Measurements from ENCODE around the gene IKBIP. TPM values are rescaled to one million over a fixed set of nuclear protein-coding genes. Genes with fewer than 3 reads are reported as not detected.
A peak's percentile ranks its signal among the peaks of the same experiment; 100 is the strongest.

Gene IKBIP
- total RNA-seq, 1 donor from 2014 or later: 10.8 TPM

DNA sequence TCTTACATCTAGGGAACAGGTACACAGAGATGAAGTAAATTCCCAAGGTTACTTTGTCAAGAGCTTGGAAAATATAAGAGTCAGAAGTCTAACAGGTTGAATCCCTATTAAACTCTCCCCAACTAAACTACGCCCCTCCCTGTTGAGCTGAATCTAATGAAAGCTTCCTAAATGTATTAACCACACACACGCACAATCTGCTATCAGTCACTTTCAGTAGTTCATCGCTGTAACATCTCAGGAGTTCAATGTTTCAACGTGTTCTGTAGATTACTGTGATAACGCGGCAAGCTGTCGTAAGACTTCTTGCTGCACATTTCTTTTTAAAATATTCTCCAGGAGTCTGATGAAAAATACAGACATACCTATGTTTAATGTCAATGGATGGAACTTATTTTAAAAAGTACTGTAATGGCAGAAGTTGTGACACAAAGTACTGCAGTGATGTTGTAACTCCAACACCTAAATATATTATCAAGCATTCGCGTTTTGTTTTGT, 51.7 kb downstream of the IKBIP start:
- H3K9me3 Mint-ChIP-seq (ENCODE audit: low read depth): no peaks in the 10 kb centered on the region
- peak overlapping the region; percentile 96 for H3K4me3 Mint-ChIP-seq (ENCODE audit: low read depth)
- peaks cover 18% of the 10 kb centered on the region for H3K4me1 Mint-ChIP-seq (ENCODE audit: low read depth)
- peak overlapping the region; percentile 100 for H3K27ac Mint-ChIP-seq
- no peaks in the 10 kb centered on the region for H3K27me3 Mint-ChIP-seq
- no peak for DNase-seq (ENCODE audit: low spot score, unreplicated experiment)
- TF ChIP-seq, protein P1, sequence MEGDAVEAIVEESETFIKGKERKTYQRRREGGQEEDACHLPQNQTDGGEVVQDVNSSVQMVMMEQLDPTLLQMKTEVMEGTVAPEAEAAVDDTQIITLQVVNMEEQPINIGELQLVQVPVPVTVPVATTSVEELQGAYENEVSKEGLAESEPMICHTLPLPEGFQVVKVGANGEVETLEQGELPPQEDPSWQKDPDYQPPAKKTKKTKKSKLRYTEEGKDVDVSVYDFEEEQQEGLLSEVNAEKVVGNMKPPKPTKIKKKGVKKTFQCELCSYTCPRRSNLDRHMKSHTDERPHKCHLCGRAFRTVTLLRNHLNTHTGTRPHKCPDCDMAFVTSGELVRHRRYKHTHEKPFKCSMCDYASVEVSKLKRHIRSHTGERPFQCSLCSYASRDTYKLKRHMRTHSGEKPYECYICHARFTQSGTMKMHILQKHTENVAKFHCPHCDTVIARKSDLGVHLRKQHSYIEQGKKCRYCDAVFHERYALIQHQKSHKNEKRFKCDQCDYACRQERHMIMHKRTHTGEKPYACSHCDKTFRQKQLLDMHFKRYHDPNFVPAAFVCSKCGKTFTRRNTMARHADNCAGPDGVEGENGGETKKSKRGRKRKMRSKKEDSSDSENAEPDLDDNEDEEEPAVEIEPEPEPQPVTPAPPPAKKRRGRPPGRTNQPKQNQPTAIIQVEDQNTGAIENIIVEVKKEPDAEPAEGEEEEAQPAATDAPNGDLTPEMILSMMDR (IDR thresholded peaks at IDR 0.05; ENCODE audit: unreplicated experiment): no peak
- H3K36me3 Mint-ChIP-seq (ENCODE audit: insufficient read depth): peaks cover 5% of the 10 kb centered on the region

DNA sequence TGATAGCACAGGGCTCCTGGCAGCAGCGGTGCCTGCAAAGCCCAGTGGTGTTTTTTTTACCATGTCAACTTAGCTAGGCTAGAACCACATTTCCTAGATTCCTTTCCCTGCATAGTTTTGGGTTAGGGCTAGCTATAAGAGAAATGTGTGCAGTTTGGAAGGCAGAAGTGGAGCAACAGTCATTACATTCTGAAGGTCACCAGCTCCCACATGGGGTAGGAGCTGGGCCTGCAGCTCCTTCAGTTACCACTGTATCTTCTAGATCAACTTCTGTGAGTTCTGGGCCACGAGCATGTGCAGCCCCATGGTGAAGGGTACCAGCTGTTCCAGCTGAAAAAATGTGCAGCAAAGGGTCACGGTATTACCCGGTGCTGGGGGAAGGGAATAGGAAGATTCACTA, 53.4 kb downstream of the IKBIP start:
- H3K36me3 Mint-ChIP-seq (ENCODE audit: insufficient read depth): peaks cover 1% of the 10 kb centered on the region
- no peak overlapping the region for H3K4me3 Mint-ChIP-seq (ENCODE audit: low read depth)
- DNase-seq (ENCODE audit: low spot score, unreplicated experiment): no peak
- H3K9me3 Mint-ChIP-seq (ENCODE audit: low read depth): no peaks in the 10 kb centered on the region
- no peaks in the 10 kb centered on the region for H3K27me3 Mint-ChIP-seq
- TF ChIP-seq, protein P1 (IDR thresholded peaks at IDR 0.05; ENCODE audit: unreplicated experiment): no peak
- peak overlapping the region; percentile 17 for H3K27ac Mint-ChIP-seq
- H3K4me1 Mint-ChIP-seq (ENCODE audit: low read depth): peaks cover 16% of the 10 kb centered on the region

DNA sequence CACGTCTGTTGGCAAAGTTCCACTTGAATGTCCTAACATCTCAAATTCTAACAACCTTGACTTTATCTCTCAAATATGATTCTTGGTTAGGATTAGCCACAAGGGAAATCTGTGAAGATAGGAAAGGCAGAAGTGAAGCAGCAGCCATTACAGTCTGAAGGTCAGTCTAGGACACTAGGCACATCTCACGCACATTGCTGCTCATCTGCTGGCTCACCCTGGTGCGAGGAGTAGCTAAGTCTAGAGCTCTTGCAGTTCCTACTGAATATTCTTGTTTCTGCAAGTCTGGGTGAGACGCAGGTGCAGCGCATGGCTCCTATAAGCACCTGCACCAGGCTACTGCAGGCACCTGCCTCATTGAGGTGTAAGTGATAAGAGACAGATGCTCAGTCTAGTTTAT, 57.5 kb downstream of the IKBIP start:
- DNase-seq (ENCODE audit: low spot score, unreplicated experiment): no peak

DNA sequence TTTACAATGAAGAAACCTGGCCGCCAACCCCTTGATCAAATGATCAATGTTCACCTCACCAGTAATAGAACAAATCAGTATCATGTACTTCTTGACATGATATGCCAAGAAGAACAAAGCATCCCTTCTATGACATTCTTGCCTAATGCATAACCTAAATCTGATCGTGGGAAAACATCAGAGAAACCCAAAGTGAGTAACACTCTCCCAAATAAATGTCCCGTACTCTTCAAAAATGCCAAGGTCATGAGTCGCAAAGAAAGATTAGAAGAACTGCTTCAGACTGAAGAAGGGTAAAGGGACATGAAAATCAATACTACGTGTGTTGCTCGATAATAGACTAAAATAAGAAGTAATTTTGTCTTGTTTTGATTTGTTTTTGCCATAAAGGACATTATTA, 62.5 kb downstream of the IKBIP start:
- TF ChIP-seq, protein P1 (IDR thresholded peaks at IDR 0.05; ENCODE audit: unreplicated experiment): no peak
- H3K36me3 Mint-ChIP-seq (ENCODE audit: insufficient read depth): no peaks in the 10 kb centered on the region
- no peak overlapping the region for H3K27ac Mint-ChIP-seq
- H3K9me3 Mint-ChIP-seq (ENCODE audit: low read depth): no peaks in the 10 kb centered on the region
- no peaks in the 10 kb centered on the region for H3K27me3 Mint-ChIP-seq
- DNase-seq (ENCODE audit: low spot score, unreplicated experiment): no peak
- H3K4me1 Mint-ChIP-seq (ENCODE audit: low read depth): no peaks in the 10 kb centered on the region
- H3K4me3 Mint-ChIP-seq (ENCODE audit: low read depth): no peak overlapping the region

More for the DNA sequence above, 57.5 kb downstream of the IKBIP start:
- TF ChIP-seq, protein P1 (IDR thresholded peaks at IDR 0.05; ENCODE audit: unreplicated experiment): no peak
- H3K27me3 Mint-ChIP-seq: no peaks in the 10 kb centered on the region
- no peaks in the 10 kb centered on the region for H3K4me1 Mint-ChIP-seq (ENCODE audit: low read depth)
- H3K36me3 Mint-ChIP-seq (ENCODE audit: insufficient read depth): no peaks in the 10 kb centered on the region
- H3K4me3 Mint-ChIP-seq (ENCODE audit: low read depth): no peak overlapping the region
- H3K9me3 Mint-ChIP-seq (ENCODE audit: low read depth): no peaks in the 10 kb centered on the region
- peak overlapping the region; percentile 29 for H3K27ac Mint-ChIP-seq

DNA sequence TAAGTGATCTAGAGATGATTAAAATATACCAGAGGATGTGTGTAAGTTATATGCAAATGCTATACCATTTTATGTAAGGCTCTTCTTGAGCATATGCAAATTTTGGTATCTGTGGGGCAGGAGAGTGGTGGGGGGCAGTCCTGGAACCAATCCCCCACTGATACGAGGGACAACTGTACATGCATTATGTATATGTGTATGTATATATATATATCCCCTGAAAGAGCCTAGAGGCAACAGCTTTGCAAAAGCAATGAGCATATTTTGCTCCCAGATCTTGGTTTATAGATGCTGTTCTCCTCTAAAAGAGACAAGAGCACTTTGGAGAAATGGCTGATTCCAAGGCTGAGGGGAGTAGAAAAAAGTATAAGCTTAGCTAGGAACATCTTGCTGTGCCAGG, 63.5 kb downstream of the IKBIP start:
- Mint-ChIP-seq H3K27ac (no peak overlapping the region), H3K27me3 (no peaks in the 10 kb centered on the region), H3K4me3 (ENCODE audit: low read depth) (no peak overlapping the region), H3K36me3 (ENCODE audit: insufficient read depth) (no peaks in the 10 kb centered on the region), H3K9me3 (ENCODE audit: low read depth) (peaks cover 3% of the 10 kb centered on the region), H3K4me1 (ENCODE audit: low read depth) (no peaks in the 10 kb centered on the region)
- TF ChIP-seq, protein P1 (IDR thresholded peaks at IDR 0.05; ENCODE audit: unreplicated experiment): no peak
- DNase-seq (ENCODE audit: low spot score, unreplicated experiment): no peak

Data from progenitor cell of endocrine pancreas (in vitro differentiated cells).